Spleen (tissue), 7 donors: ENCODE results near the gene EFHD2.
"Not testable (repeated sequence)": the region's sequence is repeated elsewhere in the genome, so short reads cannot be mapped to it uniquely, and the experiment has no call there.

Experiments used
- POLR2A ChIP-seq, 3 donors: fragments of 450-650 bp; IDR thresholded peaks; one replicate each; pipeline ENCODE4 v1.5.1; 2017; ENCODE audit warnings: antibody characterized with exemption in 3 of 3, mild to moderate bottlenecking in 1 of 3
- TF ChIP-seq, protein P1 (sequence below), 11 experiments: fragments of 200-600 bp in 7 of 11; fragments of 450-650 bp in 4 of 11; sonication (generic) in 4 of 11; IDR thresholded peaks in 8 of 11; conservative IDR thresholded peaks in 3 of 11; 1 replicate in 7 of 11; 2 replicates in 4 of 11; pipeline versions ENCODE4 v1.4.0 to v1.8.0; 2016 to 2021; ENCODE audit warnings: antibody characterized with exemption in 11 of 11, inconsistent platforms in 4 of 11, mild to moderate bottlenecking in 1 of 11
- donor health status: DM: no; HTN: no; CAD: no; lungs with moderate emphysema.
- donor health status: DM: no; HTN: no; CAD: no.
- donor health status: DM: no; HTN: no; CAD: no.

DNA sequence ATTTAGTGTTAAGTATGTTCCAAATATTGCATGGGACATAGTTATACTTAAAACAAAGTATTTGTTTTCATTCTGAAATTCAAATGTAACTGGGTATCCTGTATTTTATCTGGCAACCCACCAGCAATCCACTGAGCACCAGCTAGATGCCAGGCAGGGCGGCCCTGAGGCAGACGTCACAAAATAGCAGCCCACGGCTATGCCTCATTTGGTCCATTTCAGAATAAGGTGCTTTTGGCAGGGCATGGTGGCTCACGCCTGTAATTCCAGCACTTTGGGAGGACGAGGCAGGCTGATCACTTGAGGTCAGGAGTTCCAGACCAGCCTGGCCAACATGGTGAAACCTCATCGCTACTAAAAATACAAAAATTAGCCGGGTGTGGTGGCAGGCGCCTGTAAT is 19.9 kb upstream of the EFHD2 start:
- TF ChIP-seq, protein P1, sequence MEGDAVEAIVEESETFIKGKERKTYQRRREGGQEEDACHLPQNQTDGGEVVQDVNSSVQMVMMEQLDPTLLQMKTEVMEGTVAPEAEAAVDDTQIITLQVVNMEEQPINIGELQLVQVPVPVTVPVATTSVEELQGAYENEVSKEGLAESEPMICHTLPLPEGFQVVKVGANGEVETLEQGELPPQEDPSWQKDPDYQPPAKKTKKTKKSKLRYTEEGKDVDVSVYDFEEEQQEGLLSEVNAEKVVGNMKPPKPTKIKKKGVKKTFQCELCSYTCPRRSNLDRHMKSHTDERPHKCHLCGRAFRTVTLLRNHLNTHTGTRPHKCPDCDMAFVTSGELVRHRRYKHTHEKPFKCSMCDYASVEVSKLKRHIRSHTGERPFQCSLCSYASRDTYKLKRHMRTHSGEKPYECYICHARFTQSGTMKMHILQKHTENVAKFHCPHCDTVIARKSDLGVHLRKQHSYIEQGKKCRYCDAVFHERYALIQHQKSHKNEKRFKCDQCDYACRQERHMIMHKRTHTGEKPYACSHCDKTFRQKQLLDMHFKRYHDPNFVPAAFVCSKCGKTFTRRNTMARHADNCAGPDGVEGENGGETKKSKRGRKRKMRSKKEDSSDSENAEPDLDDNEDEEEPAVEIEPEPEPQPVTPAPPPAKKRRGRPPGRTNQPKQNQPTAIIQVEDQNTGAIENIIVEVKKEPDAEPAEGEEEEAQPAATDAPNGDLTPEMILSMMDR (IDR thresholded peaks at IDR 0.05 in 8 of 11, conservative IDR thresholded peaks at IDR 0.05 in 3 of 11), result not testable (repeated sequence)
- not testable (repeated sequence) for TF ChIP-seq POLR2A (IDR thresholded peaks at IDR 0.05)
